IMR-90 (cell line): ENCODE data around the gene TLR6.

Experiments
- MXI1 ChIP-seq: IDR thresholded peaks from 2 replicates; pipeline ENCODE4 v1.6.1; 2012; ENCODE audit warnings: low read depth, mild to moderate bottlenecking, low read length, moderate library complexity, borderline replicate concordance
- POLR2A ChIP-seq: IDR thresholded peaks from 2 replicates; pipeline ENCODE4 v1.6.1; 2012; ENCODE audit warnings: mild to moderate bottlenecking, low read depth, low read length
- TF ChIP-seq, protein P1 (sequence below): conservative IDR thresholded peaks from 2 replicates; pipeline ENCODE4 v1.5.1; 2012; ENCODE audit warnings: mild to moderate bottlenecking, low read depth, low read length, improper control_type of control experiment
- TF ChIP-seq, protein P2 (sequence below): fragments of 150-350 bp; IDR thresholded peaks from 2 replicates; pipeline ENCODE4 v1.6.1; 2016; ENCODE audit warnings: low read depth, mild to moderate bottlenecking, low read length, moderate library complexity, borderline replicate concordance

DNA sequence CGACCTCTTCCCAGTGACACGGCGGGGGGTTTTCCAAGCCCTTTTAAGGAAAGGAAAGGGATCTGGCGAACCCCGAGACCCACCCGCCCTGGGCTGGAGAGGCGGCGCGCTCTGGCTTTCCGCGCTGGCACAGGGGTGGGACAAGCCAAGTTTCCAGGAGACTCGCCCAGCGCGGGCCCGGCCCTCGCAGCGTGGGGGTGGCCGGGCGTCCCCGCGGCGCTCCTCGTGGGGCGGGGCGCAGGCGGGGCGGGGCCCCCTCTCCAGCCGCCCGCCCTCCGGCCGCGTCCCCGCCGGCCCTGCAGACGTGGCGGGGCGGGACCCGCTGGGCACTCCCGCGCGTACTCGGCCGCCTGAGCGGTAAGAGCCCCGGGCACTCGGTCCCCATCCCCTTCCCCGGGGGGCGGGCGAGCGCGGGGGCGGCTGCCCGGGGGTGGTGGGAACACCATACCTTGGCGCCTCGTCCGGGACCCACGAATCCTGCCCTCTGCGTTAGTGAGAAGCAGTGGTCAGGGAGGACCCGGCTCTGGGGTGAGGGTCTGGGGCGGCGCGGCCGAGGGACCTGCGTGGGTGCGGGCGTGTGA is 11.0 kb upstream of the TLR6 start, which contains the start of gene FAM114A1:
- TF ChIP-seq, protein P1, sequence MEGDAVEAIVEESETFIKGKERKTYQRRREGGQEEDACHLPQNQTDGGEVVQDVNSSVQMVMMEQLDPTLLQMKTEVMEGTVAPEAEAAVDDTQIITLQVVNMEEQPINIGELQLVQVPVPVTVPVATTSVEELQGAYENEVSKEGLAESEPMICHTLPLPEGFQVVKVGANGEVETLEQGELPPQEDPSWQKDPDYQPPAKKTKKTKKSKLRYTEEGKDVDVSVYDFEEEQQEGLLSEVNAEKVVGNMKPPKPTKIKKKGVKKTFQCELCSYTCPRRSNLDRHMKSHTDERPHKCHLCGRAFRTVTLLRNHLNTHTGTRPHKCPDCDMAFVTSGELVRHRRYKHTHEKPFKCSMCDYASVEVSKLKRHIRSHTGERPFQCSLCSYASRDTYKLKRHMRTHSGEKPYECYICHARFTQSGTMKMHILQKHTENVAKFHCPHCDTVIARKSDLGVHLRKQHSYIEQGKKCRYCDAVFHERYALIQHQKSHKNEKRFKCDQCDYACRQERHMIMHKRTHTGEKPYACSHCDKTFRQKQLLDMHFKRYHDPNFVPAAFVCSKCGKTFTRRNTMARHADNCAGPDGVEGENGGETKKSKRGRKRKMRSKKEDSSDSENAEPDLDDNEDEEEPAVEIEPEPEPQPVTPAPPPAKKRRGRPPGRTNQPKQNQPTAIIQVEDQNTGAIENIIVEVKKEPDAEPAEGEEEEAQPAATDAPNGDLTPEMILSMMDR: no peak
- TF ChIP-seq POLR2A: peak; percentile 81
- TF ChIP-seq, protein P2, sequence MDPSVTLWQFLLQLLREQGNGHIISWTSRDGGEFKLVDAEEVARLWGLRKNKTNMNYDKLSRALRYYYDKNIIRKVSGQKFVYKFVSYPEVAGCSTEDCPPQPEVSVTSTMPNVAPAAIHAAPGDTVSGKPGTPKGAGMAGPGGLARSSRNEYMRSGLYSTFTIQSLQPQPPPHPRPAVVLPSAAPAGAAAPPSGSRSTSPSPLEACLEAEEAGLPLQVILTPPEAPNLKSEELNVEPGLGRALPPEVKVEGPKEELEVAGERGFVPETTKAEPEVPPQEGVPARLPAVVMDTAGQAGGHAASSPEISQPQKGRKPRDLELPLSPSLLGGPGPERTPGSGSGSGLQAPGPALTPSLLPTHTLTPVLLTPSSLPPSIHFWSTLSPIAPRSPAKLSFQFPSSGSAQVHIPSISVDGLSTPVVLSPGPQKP: no peak
- TF ChIP-seq MXI1: peak; percentile 56
